NB4 (cell line): Measurements from ENCODE around the gene AGAP1.

ENCODE experiments used
- CTCF ChIP-seq: IDR thresholded peaks from one replicate; pipeline ENCODE4 v1.5.1; 2012; ENCODE audit warnings: low read depth, low read length
- POLR2A ChIP-seq: IDR thresholded peaks from 2 replicates; pipeline ENCODE4 v1.6.1; 2011; ENCODE audit warnings: mild to moderate bottlenecking; ENCODE audit not compliant: insufficient read length; ENCODE audit errors: extremely low read depth

- no peak for TF ChIP-seq POLR2A
- no peak for TF ChIP-seq CTCF
Measured at GRCh38 chr2:236179236-236180075, 685.6 kb downstream of the AGAP1 start.
